Caki2 (cell line): ENCODE results near the gene COX6B1. TPM values are rescaled to one million over a fixed set of nuclear protein-coding genes. Genes with fewer than 3 reads are reported as not detected.
"Not testable (repeated sequence)": the region's sequence is repeated elsewhere in the genome, so short reads cannot be mapped to it uniquely, and the experiment has no call there.

Experiments used
- DNase-seq: peaks from one replicate; pipeline ENCODE4 v3.0.0-alpha.2; 2015; ENCODE audit warnings: low read depth
- in situ Hi-C: cut with HindIII; loops from 2 replicates; pipeline ENCODE4 v1.10.0; 2016; ENCODE audit warnings: low sequenced_read_pairs, low pct_unique_long_range_greater_than_20kb, mixed read lengths
- total RNA-seq: library from RNA; depleted of rRNA; stranded (reverse); fragments of >200 nt; shearing (Covaris generic); gene quantifications from 2 replicates; pipeline ENCODE4 v1.2.3, GENCODE V29; 2014; ENCODE audit warnings: low replicate concordance

COX6B1 gene
- total RNA-seq, 1 experiment from 2014 or later = 438 TPM

- no peak for DNase-seq
- in situ Hi-C loops = no loop called here
These were observed 7.5 kb downstream of the COX6B1 start for GRCh38 chr19:35655600-35655999.

GRCh38 chr19:35656700-35657099 is 8.6 kb downstream of the COX6B1 start:
- no peak for DNase-seq
- in situ Hi-C loops = no loop called here

GRCh38 chr19:35657904-35658700 is 10.0 kb downstream of the COX6B1 start:
- in situ Hi-C loops = no loop called here
- no peak for DNase-seq

GRCh38 chr19:35661995-35662340 is 13.8 kb downstream of the COX6B1 start:
- in situ Hi-C loops = no loop called here
- DNase-seq = no peak

- in situ Hi-C loops = no loop called here
- no peak for DNase-seq
These were observed 15.9 kb downstream of the COX6B1 start for GRCh38 chr19:35663981-35664380.

- in situ Hi-C loops = no loop called here
- no peak for DNase-seq
These were observed 17.0 kb downstream of the COX6B1 start for GRCh38 chr19:35665157-35665556.

- in situ Hi-C loops = no loop called here
- no peak for DNase-seq
These were observed 17.5 kb downstream of the COX6B1 start for GRCh38 chr19:35665604-35666003.

- in situ Hi-C loops = no loop called here
- no peak for DNase-seq
These were observed 18.3 kb downstream of the COX6B1 start, which contains the start of gene UPK1A for GRCh38 chr19:35666251-35666913. TSS of gene UPK1A (plus strand) at chr19:35666517. CDS start at chr19:35666813, 296 bp downstream.

GRCh38 chr19:35669566-35669965 is 21.4 kb downstream of the COX6B1 start:
- no peak for DNase-seq
- in situ Hi-C loops = no loop called here

GRCh38 chr19:35669974-35670373 is 21.9 kb downstream of the COX6B1 start:
- DNase-seq = no peak
- in situ Hi-C loops = no loop called here

- in situ Hi-C loops = no loop called here
- no peak for DNase-seq
These were observed 22.6 kb downstream of the COX6B1 start for GRCh38 chr19:35670686-35671085.

GRCh38 chr19:35671818-35672217 is 23.7 kb downstream of the COX6B1 start:
- in situ Hi-C loops = no loop called here
- no peak for DNase-seq

- in situ Hi-C loops = no loop called here
- peak; percentile 87 for DNase-seq
These were observed 25.1 kb downstream of the COX6B1 start for GRCh38 chr19:35673121-35673804.

- in situ Hi-C loops = no loop called here
- no peak for DNase-seq
These were observed 27.5 kb downstream of the COX6B1 start for GRCh38 chr19:35675589-35676140.

GRCh38 chr19:35689836-35690235 is 41.7 kb downstream of the COX6B1 start:
- in situ Hi-C loops = no loop called here
- DNase-seq = peak; percentile 27

- DNase-seq, in situ Hi-C loops: not testable (repeated sequence)
These were observed 43.0 kb downstream of the COX6B1 start for GRCh38 chr19:35691106-35691505.

GRCh38 chr19:35692010-35692409 is 43.9 kb downstream of the COX6B1 start:
- in situ Hi-C loops = no loop called here
- DNase-seq = no peak

GRCh38 chr19:35693422-35693821 is 45.3 kb downstream of the COX6B1 start:
- in situ Hi-C loops = no loop called here
- DNase-seq = no peak
